HEK293 (cell line): Measurements from ENCODE around the gene EPHB1.

ENCODE experiments used
- CTCF ChIA-PET: fragments of 350-600 bp; formaldehyde crosslinking; extraction: SDS; loops from one replicate; lab custom pipeline; 2021; ENCODE audit warnings: antibody characterized with exemption; lab: Yijun Ruan, JAX
- POLR2A ChIA-PET: fragments of 300-600 bp; formaldehyde crosslinking; extraction: SDS; loops from one replicate; lab custom pipeline; 2020; ENCODE audit warnings: antibody characterized with exemption, inconsistent platforms; lab: Yijun Ruan, JAX
- H3K27ac ChIP-seq: fragments of 200-500 bp; sonication (Bioruptor generic); 2 replicates; pipeline ENCODE4 v1.5.1; 2014; ENCODE audit warnings: low read depth, low read length, control low read depth, inconsistent platforms; ENCODE audit errors: extremely low read depth
- H3K36me3 ChIP-seq, 2 experiments: fragments of 200-500 bp in 1 of 2; sonication (Bioruptor generic) in 1 of 2; 1 replicate in 1 of 2; 2 replicates in 1 of 2; pipeline ENCODE4 v1.5.1; 2014 to 2017; ENCODE audit warnings: inconsistent platforms in 2 of 2, low read length in 2 of 2; ENCODE audit not compliant: control insufficient read depth in 2 of 2, insufficient read depth in 1 of 2
- H3K4me1 ChIP-seq: fragments of 200-500 bp; sonication (Bioruptor generic); 2 replicates; pipeline ENCODE4 v1.5.1; 2014; ENCODE audit warnings: mild to moderate bottlenecking, low read length, inconsistent platforms; ENCODE audit not compliant: control insufficient read depth, insufficient read depth
- H3K4me3 ChIP-seq: 2 replicates; pipeline ENCODE4 v1.5.1; 2011; ENCODE audit warnings: low read depth, mild to moderate bottlenecking, control low read depth, low read length, moderate library complexity
- H3K9me3 ChIP-seq: fragments of 200-500 bp; sonication (Bioruptor generic); 2 replicates; pipeline ENCODE4 v1.5.1; 2014; ENCODE audit warnings: low read depth, low read length, inconsistent platforms; ENCODE audit not compliant: control insufficient read depth, insufficient read depth
- GFI1B ChIP-seq: fragments of 450-650 bp; formaldehyde crosslinking; IDR thresholded peaks from 2 replicates; pipeline ENCODE4 v1.5.1; 2016; ENCODE audit warnings: missing biosample characterization, missing genetic modification characterization
- HOXA7 ChIP-seq: sonication (generic); formaldehyde crosslinking; IDR thresholded peaks from 2 replicates; pipeline ENCODE4 v1.8.1; 2022; ENCODE audit warnings: missing genetic modification reagents, borderline replicate concordance
- KLF10 ChIP-seq: fragments of 450-650 bp; IDR thresholded peaks from 2 replicates; pipeline ENCODE4 v1.5.1; 2018; ENCODE audit warnings: missing biosample characterization, mild to moderate bottlenecking, missing genetic modification characterization
- KLF8 ChIP-seq: fragments of 450-650 bp; formaldehyde crosslinking; IDR thresholded peaks from 2 replicates; pipeline ENCODE4 v1.5.1; 2016; ENCODE audit warnings: missing biosample characterization, missing genetic modification characterization
- RBAK ChIP-seq: fragments of 450-650 bp; formaldehyde crosslinking; IDR thresholded peaks from 2 replicates; pipeline ENCODE4 v1.5.1; 2016; ENCODE audit warnings: missing biosample characterization, missing genetic modification characterization
- ZBTB26 ChIP-seq: fragments of 450-650 bp; formaldehyde crosslinking; optimal IDR thresholded peaks from 2 replicates; pipeline ENCODE3; 2016; ENCODE audit warnings: missing biosample characterization, mild to moderate bottlenecking, missing genetic modification characterization
- ZBTB49 ChIP-seq: fragments of 450-650 bp; formaldehyde crosslinking; IDR thresholded peaks from 2 replicates; pipeline ENCODE4 v1.5.1; 2016; ENCODE audit warnings: missing biosample characterization, missing genetic modification characterization, low read depth
- ZIC2 ChIP-seq: fragments of 450-650 bp; formaldehyde crosslinking; IDR thresholded peaks from 2 replicates; pipeline ENCODE4 v1.5.1; 2016; ENCODE audit warnings: missing biosample characterization, missing genetic modification characterization
- ZNF138 ChIP-seq: fragments of 450-650 bp; formaldehyde crosslinking; IDR thresholded peaks from 2 replicates; pipeline ENCODE4 v1.5.1; 2016; ENCODE audit warnings: missing biosample characterization, missing genetic modification characterization, borderline replicate concordance
- ZNF140 ChIP-seq: fragments of 450-650 bp; formaldehyde crosslinking; IDR thresholded peaks from 2 replicates; pipeline ENCODE4 v1.5.1; 2016; ENCODE audit warnings: missing biosample characterization, missing genetic modification characterization
- ZNF2 ChIP-seq: fragments of 450-650 bp; formaldehyde crosslinking; IDR thresholded peaks from 2 replicates; pipeline ENCODE4 v1.5.1; 2016; ENCODE audit warnings: missing biosample characterization, missing genetic modification characterization
- ZNF302 ChIP-seq: fragments of 450-650 bp; formaldehyde crosslinking; IDR thresholded peaks from 2 replicates; pipeline ENCODE4 v1.5.1; 2016; ENCODE audit warnings: missing biosample characterization, missing genetic modification characterization, low read depth
- ZNF324 ChIP-seq: fragments of 450-650 bp; formaldehyde crosslinking; IDR thresholded peaks from 2 replicates; pipeline ENCODE4 v1.5.1; 2016; ENCODE audit warnings: missing biosample characterization, missing genetic modification characterization
- ZNF510 ChIP-seq: fragments of 450-650 bp; formaldehyde crosslinking; IDR thresholded peaks from 2 replicates; pipeline ENCODE4 v1.5.1; 2018; ENCODE audit warnings: mild to moderate bottlenecking, missing genetic modification characterization, missing biosample characterization; ENCODE audit not compliant: insufficient replicate concordance
- ZNF610 ChIP-seq: fragments of 450-650 bp; formaldehyde crosslinking; IDR thresholded peaks from 2 replicates; pipeline ENCODE4 v1.5.1; 2016; ENCODE audit warnings: missing biosample characterization, missing genetic modification characterization, borderline replicate concordance
- ZNF624 ChIP-seq: fragments of 450-650 bp; formaldehyde crosslinking; IDR thresholded peaks from 2 replicates; pipeline ENCODE4 v1.5.1; 2017; ENCODE audit warnings: missing biosample characterization, missing genetic modification characterization
- ZNF670 ChIP-seq: fragments of 450-650 bp; formaldehyde crosslinking; IDR thresholded peaks from 2 replicates; pipeline ENCODE4 v1.5.1; 2016; ENCODE audit warnings: missing biosample characterization, missing genetic modification characterization, low read depth
- ZNF704 ChIP-seq: fragments of 450-650 bp; formaldehyde crosslinking; IDR thresholded peaks from 2 replicates; pipeline ENCODE4 v1.5.1; 2016; ENCODE audit warnings: missing biosample characterization, missing genetic modification characterization
- ZNF747 ChIP-seq: fragments of 450-650 bp; formaldehyde crosslinking; IDR thresholded peaks from 2 replicates; pipeline ENCODE4 v1.5.1; 2016; ENCODE audit warnings: missing biosample characterization, missing genetic modification characterization
- ZNF768 ChIP-seq: fragments of 450-650 bp; formaldehyde crosslinking; IDR thresholded peaks from 2 replicates; pipeline ENCODE4 v1.5.1; 2018; ENCODE audit warnings: missing biosample characterization, mild to moderate bottlenecking, missing genetic modification characterization
- ZNF837 ChIP-seq: fragments of 450-650 bp; formaldehyde crosslinking; IDR thresholded peaks from 2 replicates; pipeline ENCODE4 v1.5.1; 2016; ENCODE audit warnings: missing biosample characterization, missing genetic modification characterization
- TF ChIP-seq, protein P1 (sequence below): fragments of 450-650 bp; formaldehyde crosslinking; IDR thresholded peaks from 2 replicates; pipeline ENCODE4 v1.5.1; 2016; ENCODE audit warnings: missing biosample characterization, missing genetic modification characterization, borderline replicate concordance
- TF ChIP-seq, protein P2 (sequence below): fragments of 450-650 bp; formaldehyde crosslinking; IDR thresholded peaks from 2 replicates; pipeline ENCODE4 v1.5.1; 2016; ENCODE audit warnings: missing biosample characterization, missing genetic modification characterization
- TF ChIP-seq, protein P3 (sequence below): fragments of 450-650 bp; formaldehyde crosslinking; IDR thresholded peaks from 2 replicates; pipeline ENCODE4 v1.5.1; 2016; ENCODE audit warnings: missing biosample characterization, missing genetic modification characterization

The EPHB1 gene

DNA sequence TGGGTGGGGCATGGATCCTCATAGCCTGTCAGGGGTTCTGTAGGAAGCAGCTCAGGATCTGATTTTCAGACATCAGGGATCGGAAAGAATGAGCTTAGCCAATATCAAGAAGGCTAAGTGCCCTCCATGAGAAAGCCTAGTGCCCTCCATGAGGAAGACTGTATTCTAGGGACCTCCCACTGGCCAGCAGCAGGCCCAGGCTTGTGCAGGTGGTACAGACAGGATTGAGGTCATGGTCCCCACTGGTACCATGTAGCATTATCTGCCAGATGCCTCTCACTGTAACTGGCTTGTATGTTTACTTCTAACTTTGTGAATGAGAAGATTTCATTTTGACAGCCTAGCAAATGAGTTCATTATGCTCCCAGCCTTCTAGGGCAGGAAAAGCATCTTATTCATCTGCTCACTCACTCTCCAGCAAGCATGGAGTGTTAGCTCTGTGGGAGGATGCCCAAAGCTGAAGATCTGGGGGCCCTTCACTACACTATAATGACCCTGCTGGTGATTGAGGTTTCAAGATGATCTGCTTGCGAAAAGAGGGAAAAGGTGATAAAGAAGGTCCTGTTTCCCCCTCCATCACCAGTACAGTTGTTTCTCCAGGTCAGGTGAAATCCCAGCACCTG lies 7.5 kb downstream of the EPHB1 start:
- TF ChIP-seq ZIC2, result peak; percentile 20; the same call in 1 of the 2 replicates
- no peak for TF ChIP-seq GFI1B (tag by site-specific recombination)
- TF ChIP-seq ZNF704 (tag by site-specific recombination), result no peak
- no peak overlapping the region for H3K4me3 ChIP-seq
- CTCF ChIA-PET, result no interaction called here
- no peak overlapping the region for H3K27ac ChIP-seq
- no peaks in the 10 kb centered on the region for H3K9me3 ChIP-seq
- no peaks in the 10 kb centered on the region for H3K36me3 ChIP-seq
- POLR2A ChIA-PET, result no interaction called here
- no peaks in the 10 kb centered on the region for H3K4me1 ChIP-seq

GRCh38 chr3:134803051-134803505 lies 8.0 kb downstream of the EPHB1 start:
- CTCF ChIA-PET, result no interaction called here
- no peaks in the 10 kb centered on the region for H3K4me1 ChIP-seq
- no peak for TF ChIP-seq ZNF302 (tag by site-specific recombination)
- no peak for TF ChIP-seq KLF10 (tag by site-specific recombination)
- TF ChIP-seq ZNF140 (tag by site-specific recombination), result no peak
- no peak for TF ChIP-seq HOXA7 (CRISPR knock-in tag)
- TF ChIP-seq ZNF670 (tag by site-specific recombination), result no peak
- TF ChIP-seq ZNF2, result no peak
- no peak for TF ChIP-seq ZNF768 (tag by site-specific recombination)
- no peak for TF ChIP-seq ZBTB49
- TF ChIP-seq, protein P1, sequence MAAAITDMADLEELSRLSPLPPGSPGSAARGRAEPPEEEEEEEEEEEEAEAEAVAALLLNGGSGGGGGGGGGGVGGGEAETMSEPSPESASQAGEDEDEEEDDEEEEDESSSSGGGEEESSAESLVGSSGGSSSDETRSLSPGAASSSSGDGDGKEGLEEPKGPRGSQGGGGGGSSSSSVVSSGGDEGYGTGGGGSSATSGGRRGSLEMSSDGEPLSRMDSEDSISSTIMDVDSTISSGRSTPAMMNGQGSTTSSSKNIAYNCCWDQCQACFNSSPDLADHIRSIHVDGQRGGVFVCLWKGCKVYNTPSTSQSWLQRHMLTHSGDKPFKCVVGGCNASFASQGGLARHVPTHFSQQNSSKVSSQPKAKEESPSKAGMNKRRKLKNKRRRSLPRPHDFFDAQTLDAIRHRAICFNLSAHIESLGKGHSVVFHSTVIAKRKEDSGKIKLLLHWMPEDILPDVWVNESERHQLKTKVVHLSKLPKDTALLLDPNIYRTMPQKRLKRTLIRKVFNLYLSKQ (tag by site-specific recombination), result no peak
- no peak overlapping the region for H3K4me3 ChIP-seq
- no peak overlapping the region for H3K27ac ChIP-seq
- no peaks in the 10 kb centered on the region for H3K9me3 ChIP-seq
- POLR2A ChIA-PET, result no interaction called here
- no peaks in the 10 kb centered on the region for H3K36me3 ChIP-seq

DNA sequence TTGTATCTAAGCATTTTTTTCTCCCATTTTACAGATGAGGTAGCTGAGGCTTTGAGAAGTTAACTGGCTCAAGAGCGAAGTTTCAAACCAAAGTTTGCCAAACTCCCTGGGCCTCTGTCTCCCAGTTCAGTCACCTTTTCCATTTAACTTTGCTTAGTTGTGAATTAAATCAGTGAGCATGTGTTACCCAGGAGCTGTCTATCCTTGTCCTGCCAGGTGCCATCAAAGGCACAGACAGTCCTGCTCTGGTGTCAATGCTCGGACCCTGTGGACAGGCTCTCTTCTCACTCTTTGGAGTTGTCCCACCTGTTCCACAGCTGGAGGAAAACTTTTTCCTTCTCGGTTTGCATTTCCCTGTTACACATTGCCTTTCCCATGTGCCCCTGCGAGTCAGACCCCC lies 8.6 kb downstream of the EPHB1 start:
- Histone ChIP-seq H3K4me3 (no peak overlapping the region), H3K36me3 (no peaks in the 10 kb centered on the region), H3K9me3 (no peaks in the 10 kb centered on the region), H3K4me1 (no peaks in the 10 kb centered on the region), H3K27ac (no peak overlapping the region)
- POLR2A ChIA-PET, result no interaction called here
- CTCF ChIA-PET, result no interaction called here
- TF ChIP-seq ZNF624 (tag by site-specific recombination) (no peak), ZBTB26 (tag by site-specific recombination) (no peak), ZNF610 (no peak), KLF8 (tag by site-specific recombination) (no peak), ZNF837 (tag by site-specific recombination) (no peak), ZNF324 (tag by site-specific recombination) (no peak), ZNF747 (no peak), ZNF510 (tag by site-specific recombination) (no peak), ZNF138 (tag by site-specific recombination) (no peak), RBAK (tag by site-specific recombination) (no peak)
- TF ChIP-seq, protein P2, sequence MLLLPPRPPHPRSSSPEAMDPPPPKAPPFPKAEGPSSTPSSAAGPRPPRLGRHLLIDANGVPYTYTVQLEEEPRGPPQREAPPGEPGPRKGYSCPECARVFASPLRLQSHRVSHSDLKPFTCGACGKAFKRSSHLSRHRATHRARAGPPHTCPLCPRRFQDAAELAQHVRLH (tag by site-specific recombination), result no peak
- TF ChIP-seq, protein P3, sequence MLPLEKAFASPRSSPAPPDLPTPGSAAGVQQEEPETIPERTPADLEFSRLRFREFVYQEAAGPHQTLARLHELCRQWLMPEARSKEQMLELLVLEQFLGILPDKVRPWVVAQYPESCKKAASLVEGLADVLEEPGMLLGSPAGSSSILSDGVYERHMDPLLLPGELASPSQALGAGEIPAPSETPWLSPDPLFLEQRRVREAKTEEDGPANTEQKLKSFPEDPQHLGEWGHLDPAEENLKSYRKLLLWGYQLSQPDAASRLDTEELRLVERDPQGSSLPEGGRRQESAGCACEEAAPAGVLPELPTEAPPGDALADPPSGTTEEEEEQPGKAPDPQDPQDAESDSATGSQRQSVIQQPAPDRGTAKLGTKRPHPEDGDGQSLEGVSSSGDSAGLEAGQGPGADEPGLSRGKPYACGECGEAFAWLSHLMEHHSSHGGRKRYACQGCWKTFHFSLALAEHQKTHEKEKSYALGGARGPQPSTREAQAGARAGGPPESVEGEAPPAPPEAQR, result no peak
